ENCODE measurements around the gene SMTNL2.
A peak's percentile ranks its signal among the peaks of the same experiment; 100 is the strongest.
"Not testable (repeated sequence)": the region's sequence is repeated elsewhere in the genome, so short reads cannot be mapped to it uniquely, and the experiment has no call there.

Gene SMTNL2

GRCh38 chr17:4587195-4587594 is 2.9 kb downstream of the SMTNL2 start:
- DNase-seq = no peak

DNA sequence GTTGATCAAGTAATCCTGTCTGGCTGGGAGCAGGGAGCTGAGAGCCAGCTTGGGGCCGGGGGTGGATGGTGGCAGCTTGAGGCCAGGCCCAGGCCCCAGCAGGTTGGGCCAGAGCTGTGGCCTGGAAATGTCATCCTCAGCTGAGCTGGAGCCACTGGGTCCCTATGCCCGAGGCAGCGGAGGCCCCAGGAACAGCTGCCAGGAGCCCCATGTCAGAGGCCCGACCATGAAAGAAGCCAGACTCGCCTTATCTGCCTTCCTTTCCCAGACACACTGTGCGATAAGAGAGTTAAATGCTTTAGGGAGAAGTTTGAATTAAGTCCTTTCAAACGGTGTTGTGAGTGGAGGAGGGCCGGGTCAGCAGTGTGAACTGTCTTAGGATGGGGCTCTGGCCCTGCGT is 3.5 kb downstream of the SMTNL2 start:
- DNase-seq = no peak

DNA sequence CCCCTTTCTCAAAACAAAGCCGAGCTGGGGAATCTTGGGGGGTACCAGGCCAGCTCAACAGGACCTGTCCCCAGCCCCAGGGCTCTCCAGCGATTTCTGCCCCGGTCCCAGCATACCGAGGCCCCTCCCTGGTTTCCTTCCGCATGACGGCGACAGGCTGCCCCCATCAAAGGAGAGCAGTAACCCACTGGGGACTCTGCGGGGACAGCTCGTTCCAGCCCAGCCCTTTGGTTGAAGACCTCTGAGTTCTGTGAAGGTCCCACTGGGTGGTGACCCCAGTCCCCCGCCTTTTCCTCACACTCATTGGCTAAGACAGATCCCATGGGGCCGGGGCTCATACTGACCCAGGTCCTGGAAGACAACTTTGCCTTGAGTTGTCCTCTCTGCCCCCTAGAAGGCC is 4.1 kb downstream of the SMTNL2 start:
- no peak for DNase-seq

DNA sequence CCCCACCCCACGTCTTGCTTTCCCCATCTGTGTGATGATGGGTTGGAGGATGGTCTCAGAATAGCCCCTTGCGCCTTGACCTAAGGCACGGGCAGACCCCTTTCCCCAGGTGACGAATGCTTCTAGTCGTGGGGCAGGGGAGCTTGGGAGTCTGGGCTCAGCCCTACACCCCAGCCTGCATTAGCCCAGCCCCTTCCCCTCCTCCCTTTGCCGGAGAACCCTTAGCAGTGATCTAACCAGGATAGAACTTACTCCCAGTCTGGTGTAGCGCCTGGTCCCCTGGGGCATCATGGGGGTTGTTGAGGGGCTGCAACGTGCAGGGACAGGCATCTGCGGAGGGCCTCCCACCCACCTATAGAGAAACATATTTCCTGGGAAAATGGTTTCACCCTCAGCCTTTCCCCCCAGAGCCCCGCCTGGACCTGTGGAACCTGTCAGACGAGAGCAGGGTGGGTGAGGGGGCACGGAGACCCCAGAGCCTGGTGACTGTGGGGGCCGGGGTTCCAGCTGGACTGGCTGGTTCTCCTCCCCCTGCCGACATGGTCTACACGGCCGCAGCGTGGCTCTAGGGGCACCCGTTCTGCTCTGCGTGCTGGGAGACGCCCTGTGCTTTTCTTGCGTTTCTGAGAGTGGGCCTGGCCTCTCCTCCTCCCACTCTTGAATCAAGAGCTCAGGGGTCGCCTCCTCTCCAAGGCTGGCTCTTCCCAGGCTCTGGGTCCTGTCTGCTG is 4.7 kb downstream of the SMTNL2 start:
- no peak for DNase-seq

- not testable (repeated sequence) for DNase-seq
These were observed 5.7 kb downstream of the SMTNL2 start for GRCh38 chr17:4590042-4590441.

DNA sequence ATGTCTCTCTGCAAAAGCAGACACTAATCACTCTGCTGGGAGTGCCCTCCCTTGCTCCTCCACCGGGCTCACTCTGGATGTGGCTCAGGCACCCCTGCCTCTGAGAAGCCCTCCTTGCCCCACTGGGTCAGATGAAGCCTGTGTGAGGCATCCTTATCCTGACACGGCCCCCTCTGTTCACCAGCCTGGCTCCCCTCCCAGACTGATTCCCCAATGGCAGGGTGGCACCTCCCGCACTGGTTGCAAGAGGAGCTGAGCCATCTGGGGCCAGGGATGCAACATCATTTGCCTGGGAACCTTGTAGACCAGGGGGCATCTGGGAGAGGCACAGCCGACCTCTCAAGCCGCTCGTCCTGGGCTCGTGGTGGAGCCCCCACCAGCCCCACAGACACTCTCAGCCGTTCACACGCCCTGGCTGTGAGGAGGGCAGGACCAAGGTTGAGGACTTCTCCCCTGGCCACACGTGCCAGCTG is 6.7 kb downstream of the SMTNL2 start:
- DNase-seq = no peak

DNA sequence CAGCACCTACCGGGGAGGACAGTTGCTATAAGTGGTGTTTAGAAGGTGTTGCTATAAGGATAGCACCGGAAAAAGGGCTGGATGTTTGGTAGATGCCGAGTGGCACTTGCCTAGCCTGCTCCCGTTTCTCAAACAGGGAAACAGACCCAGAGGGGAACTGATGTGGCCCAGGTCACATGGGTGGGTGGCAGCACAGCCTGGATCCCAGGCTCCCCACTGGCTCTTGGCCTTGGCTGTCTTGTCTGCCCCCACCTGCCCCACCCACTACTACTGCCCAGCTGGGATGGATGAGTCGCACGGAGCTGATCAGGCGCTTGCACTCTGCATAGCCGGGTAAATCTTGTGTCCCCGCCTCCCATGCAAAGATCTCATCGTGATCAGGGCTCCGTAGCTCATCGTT is 7.2 kb downstream of the SMTNL2 start:
- no peak for DNase-seq

DNA sequence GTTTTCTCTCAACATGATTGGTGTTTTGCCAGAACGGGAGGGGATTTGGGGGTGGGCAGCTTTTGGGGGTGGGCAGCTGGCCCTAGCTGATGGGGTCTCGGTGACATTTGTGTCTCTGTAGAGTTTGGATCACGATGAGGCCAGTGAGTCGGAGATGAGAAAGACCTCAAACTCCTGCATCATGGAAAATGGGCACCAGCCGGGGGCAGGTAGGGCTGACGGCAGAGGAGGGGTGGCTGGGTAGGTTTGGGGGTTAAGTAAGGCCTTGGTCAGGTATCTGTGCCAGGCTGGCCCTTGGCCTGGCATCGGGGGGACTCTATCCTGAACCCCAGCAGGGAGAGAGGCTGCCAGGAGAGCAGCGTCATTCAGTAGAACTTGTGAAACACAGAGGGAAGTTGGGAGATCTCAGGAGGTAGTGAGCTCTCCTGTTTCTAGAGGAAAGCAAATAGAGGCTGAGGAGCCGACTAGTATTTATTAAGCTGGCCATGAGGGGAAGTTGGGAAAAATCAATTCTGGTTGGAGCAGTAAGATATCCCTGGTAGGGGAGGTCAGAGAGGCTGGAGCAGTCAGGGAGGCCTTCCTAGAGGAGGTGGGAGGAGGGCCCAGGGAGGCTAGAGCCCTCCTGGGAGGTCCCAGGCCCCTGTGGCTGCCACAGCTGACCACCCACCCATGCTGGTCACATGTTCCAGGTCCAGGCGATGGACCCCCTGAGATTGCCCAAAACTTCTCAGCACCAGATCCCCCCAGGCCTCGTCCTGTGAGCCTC is 8.1 kb downstream of the SMTNL2 start:
- no peak for DNase-seq

GRCh38 chr17:4593021-4593421 is 8.7 kb downstream of the SMTNL2 start:
- DNase-seq = no peak

- DNase-seq = no peak
These were observed 10.1 kb downstream of the SMTNL2 start for GRCh38 chr17:4594406-4594805.

DNA sequence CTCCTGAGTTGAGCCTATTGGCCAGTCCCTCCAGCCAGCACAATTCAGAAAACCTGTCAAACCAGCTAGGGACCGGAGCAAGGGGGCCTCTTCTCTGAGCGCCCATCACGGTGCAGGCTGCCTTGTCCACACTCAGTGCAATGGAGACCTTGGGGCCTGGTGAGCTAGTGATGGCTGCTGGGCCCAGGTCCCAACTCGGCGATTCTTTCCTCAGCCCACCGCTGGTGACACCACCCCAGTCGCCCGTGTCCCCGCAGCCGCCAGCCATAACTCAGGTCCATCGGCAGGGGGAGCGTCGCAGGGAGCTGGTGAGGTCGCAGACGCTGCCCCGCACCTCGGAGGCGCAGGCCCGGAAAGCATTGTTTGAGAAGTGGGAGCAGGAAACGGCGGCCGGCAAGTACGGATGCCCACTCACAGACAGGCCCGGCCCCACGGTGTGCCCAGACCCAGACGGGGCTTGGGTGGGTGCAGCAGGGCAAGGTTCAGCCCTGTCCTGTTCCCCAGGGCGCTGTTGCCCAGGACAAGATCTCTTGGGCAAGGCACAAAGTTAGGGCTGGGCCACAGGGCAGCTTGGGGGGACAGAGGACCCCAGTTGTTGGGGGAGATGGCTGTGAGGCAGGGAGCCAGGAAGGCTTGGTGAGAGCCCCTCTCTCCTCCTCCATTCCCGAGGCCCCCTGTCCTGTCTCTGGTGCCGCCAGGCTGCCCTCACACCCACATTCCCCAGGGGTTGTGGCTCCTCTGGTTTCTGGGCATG is 10.8 kb downstream of the SMTNL2 start:
- peak in 2 of 6 experiments; percentile 7 to 9 for DNase-seq

DNA sequence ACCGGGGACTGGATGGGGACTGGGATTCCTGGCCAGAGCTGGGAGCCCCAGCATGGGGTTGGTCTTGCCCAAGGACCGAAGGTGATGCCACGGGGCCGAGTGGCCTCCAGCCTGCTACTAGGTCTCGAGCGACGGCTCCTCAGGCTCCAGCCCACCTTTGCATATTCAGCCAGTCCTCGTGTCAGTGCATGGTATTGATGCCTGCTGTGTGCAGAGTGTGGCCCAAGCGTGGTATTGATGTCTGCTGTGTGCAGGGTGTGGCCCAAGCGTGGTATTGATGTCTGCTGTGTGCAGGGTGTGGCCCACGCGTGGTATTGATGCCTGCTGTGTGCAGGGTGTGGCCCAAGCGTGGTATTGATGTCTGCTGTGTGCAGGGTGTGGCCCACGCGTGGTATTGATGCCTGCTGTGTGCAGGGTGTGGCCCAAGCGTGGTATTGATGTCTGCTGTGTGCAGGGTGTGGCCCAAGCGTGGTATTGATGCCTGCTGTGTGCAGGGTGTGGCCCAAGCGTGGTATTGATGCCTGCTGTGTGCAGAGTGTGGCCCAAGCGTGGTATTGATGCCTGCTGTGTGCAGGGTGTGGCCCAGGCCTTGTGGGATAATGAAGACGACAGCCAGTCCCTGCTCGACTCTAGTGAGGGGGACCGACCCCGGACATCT is 11.5 kb downstream of the SMTNL2 start:
- DNase-seq = not testable (repeated sequence)

DNA sequence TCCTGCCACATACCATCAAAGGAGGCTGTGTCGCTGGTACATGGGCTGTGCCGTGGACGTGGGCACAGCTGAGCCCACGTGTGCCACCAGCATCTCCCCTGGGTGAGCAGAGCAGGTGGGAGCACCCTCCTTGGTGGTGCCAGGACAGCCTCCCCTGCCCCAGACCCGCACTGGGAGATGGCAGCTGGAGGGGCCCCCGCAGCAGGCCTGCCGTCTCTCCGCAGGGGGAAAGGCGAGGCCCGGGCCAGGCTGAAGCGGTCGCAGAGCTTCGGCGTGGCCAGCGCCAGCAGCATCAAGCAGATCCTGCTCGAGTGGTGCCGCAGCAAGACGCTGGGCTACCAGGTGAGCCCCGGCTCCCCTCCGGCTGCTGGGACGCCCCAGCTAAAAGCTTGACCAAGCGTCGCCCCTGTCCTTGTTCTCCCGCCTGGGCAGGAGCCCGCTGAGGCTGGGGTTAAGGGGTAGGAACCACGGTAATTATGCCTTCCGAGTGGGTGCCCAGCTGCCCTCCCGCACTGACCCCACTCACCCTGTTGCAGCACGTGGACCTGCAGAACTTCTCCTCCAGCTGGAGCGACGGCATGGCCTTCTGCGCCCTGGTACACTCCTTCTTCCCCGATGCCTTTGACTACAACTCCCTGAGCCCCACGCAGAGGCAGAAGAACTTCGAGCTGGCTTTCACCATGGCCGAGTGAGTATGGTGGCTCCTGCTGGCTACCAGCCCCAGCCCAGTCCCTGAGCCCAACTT is 12.5 kb downstream of the SMTNL2 start:
- DNase-seq = no peak

- DNase-seq = no peak
These were observed 13.6 kb downstream of the SMTNL2 start for GRCh38 chr17:4597975-4598374.

DNA sequence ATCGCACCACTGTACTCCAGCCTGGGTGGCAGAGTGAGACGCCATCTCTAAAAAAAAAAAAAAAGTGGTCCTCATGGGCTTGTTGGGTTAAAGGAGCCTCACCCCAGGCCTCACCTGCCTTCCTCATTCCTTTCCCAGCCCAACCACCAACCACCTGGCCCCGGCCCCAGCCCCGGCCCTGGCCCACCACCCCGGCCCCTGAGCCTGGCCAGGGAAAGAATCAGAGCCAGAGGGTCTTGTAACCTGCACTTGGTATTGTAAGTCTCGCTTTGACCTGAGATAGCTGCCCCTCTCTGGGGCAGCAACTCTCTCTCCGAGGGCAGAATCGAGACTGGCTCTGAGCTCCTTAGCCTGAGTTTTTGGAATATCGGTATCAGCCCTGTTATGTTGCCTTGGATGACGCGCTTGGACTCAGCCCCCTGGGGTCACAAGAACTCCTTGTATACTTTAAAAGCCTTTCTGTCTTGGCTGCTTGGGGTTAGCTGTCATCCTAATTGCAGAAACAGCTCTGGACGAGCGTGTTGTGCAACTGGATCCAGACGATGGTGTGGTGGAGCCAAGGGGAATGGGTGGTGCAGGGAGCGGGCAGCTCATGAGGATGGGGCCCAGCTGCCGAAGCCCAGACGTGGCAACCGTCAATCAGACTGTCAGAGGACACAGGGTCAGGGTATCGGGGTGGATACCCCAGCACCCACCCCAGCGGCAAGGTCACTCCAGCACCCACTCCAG is 14.6 kb downstream of the SMTNL2 start:
- no peak for DNase-seq

DNA sequence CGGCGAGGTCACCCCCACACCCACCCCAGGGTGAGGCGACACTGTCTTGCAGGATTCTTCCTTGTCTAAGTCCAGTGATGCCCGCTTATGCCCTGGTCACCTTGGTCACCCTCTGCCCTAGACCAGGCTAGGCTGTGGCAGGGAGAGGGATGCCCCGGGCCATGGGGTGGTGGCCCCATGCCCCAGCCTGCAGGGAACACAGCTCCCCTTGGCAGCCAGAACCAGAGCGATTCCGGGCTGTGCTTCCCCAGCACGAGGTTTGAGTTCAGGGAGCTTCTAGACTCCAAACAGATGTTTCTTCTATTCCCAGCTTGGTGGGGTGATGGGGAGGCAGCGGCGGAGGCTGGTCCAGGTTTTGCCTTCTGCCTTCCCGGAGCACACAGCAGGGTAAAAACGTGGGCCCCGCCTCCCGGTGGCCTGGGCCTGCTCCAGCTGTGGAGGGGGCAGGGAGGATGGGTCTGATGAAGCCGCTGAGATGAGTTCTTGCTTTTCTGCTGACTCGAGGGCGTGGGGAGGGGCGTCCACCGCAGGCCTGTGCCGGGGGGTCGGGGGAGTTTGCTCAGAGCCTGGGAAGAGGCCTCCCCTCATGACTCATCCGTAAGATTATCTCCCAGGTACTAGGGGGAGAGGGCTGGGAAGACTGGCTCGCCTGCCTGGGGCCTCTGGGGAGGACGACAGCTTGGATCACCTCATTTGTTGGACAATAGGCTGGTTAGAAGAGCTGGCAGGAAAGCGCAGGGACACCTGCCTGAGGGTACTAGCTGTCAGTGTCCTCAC is 15.4 kb downstream of the SMTNL2 start:
- DNase-seq = no peak

GRCh38 chr17:4600563-4600962 is 16.2 kb downstream of the SMTNL2 start:
- DNase-seq = no peak

DNA sequence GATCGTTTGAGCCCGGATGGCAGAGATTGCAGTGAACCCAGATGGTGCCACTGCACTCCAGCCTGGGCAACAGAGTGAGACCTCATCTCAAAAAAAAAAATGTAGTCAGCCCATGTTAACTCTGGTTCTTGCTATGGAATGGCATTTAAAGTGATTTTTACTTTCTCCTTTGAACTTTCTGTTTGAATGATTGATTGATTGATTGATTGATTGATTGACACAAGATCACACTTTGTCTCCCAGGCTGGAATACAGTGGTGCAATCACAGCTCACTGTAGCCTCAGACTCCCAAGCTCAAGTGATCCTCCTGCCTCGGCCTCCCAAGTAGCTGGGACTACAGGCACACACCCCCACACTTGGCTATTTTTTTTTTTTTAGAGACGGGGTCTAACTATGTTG is 17.0 kb downstream of the SMTNL2 start:
- DNase-seq = no peak

GRCh38 chr17:4602041-4602440 is 17.7 kb downstream of the SMTNL2 start:
- DNase-seq = no peak

DNA sequence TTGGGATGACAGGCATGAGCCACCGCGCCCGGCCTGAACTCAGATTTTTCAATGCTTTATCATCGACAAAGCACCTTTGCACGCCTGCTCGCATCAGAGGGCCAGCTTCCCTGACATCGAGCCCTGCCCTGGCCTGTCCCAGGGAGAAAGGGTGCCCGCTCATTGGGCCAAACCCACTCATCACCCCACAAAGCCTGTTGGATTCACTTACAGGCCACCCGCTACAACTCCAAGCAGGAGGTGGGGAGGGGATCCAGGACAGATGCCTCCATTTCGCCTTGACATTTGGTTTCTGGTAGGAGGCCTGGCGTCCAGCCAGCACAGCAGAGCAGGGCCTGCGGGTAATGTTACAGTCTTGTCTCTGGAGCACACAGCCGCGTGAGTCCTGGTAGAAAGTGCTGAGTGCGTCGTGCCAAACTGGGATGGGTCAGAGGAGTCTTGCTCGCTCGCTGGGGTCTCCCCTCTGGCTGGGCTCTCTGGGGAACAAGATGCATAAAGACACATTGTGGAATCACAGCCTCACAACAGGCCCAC is 19.8 kb downstream of the SMTNL2 start:
- no peak for DNase-seq

- not testable (repeated sequence) for DNase-seq
These were observed 20.4 kb downstream of the SMTNL2 start for GRCh38 chr17:4604736-4605135.
